RWPE2 (cell line): ENCODE results near the gene VTI1A.

ENCODE experiments used
- ATAC-seq: fragments of 200-7000 bp; cut with Tn5 transposase; 3 replicates; pipeline ENCODE4 v1.9.1; 2021; ENCODE audit warnings: low read depth
- DNase-seq: peaks from one replicate; pipeline ENCODE4 v3.0.0-alpha.2; 2020; ENCODE audit warnings: low spot score
- H3K27ac ChIP-seq: fragments of 450-650 bp; 2 replicates; pipeline ENCODE4 v1.5.1; 2017; ENCODE audit warnings: mild to moderate bottlenecking; ENCODE audit not compliant: poor library complexity, severe bottlenecking
- H3K27me3 ChIP-seq: fragments of 250-450 bp; sonication (Bioruptor Pico); 2 replicates; pipeline ENCODE4 v1.5.1; 2021; ENCODE audit warnings: mild to moderate bottlenecking, moderate library complexity; ENCODE audit not compliant: insufficient read depth, poor library complexity, severe bottlenecking
- H3K36me3 ChIP-seq: fragments of 250-450 bp; sonication (Bioruptor Pico); 2 replicates; pipeline ENCODE4 v1.5.1; 2020; ENCODE audit warnings: low read depth, mild to moderate bottlenecking, moderate library complexity
- H3K4me1 ChIP-seq: fragments of 250-450 bp; sonication (Bioruptor Pico); 2 replicates; pipeline ENCODE4 v1.5.1; 2021; ENCODE audit warnings: mild to moderate bottlenecking, moderate library complexity; ENCODE audit not compliant: insufficient read depth, poor library complexity, severe bottlenecking
- H3K4me3 ChIP-seq: fragments of 250-450 bp; sonication (Bioruptor Pico); 2 replicates; pipeline ENCODE4 v1.5.1; 2021; ENCODE audit warnings: mild to moderate bottlenecking, moderate library complexity; ENCODE audit not compliant: severe bottlenecking
- H3K9me3 ChIP-seq: fragments of 250-450 bp; sonication (Bioruptor Pico); 2 replicates; pipeline ENCODE4 v1.5.1; 2021; ENCODE audit warnings: mild to moderate bottlenecking, moderate library complexity; ENCODE audit not compliant: severe bottlenecking
- CTCF ChIP-seq: fragments of 450-650 bp; IDR thresholded peaks from one replicate; pipeline ENCODE4 v1.5.1; 2017; ENCODE audit warnings: mild to moderate bottlenecking, moderate library complexity; ENCODE audit not compliant: poor library complexity, severe bottlenecking

Gene VTI1A

GRCh38 chr10:112526906-112527305 lies 79.9 kb downstream of the VTI1A start:
- Histone ChIP-seq H3K27me3 (no peaks in the 10 kb centered on the region), H3K36me3 (0 out of 2 replicates have a peak, but pooled peaks cover 4% of the 10 kb centered on the region), H3K4me1 (peaks cover 20% of the 10 kb centered on the region), H3K27ac (no peak overlapping the region), H3K9me3 (no peaks in the 10 kb centered on the region), H3K4me3 (no peak overlapping the region)
- DNase-seq (no peak), ATAC-seq (no peak)
- no peak for TF ChIP-seq CTCF

- no peak for TF ChIP-seq CTCF
- Histone ChIP-seq H3K27ac (no peak overlapping the region), H3K4me3 (no peak overlapping the region), H3K4me1 (peaks cover 20% of the 10 kb centered on the region), H3K36me3 (peaks cover 7% of the 10 kb centered on the region; the same call in 1 of the 2 replicates), H3K9me3 (no peaks in the 10 kb centered on the region), H3K27me3 (no peaks in the 10 kb centered on the region)
- no peak for DNase-seq
- ATAC-seq: no peak
Observed at GRCh38 chr10:112528235-112528634, 81.2 kb downstream of the VTI1A start.

- no peak for TF ChIP-seq CTCF
- Histone ChIP-seq H3K27ac (no peak overlapping the region), H3K36me3 (peaks cover 7% of the 10 kb centered on the region; the same call in 1 of the 2 replicates), H3K9me3 (no peaks in the 10 kb centered on the region), H3K4me3 (no peak overlapping the region), H3K27me3 (no peaks in the 10 kb centered on the region), H3K4me1 (peaks cover 2% of the 10 kb centered on the region)
- no peak for ATAC-seq
- no peak for DNase-seq
Observed at GRCh38 chr10:112531421-112531820, 84.4 kb downstream of the VTI1A start.

- Histone ChIP-seq H3K9me3 (no peaks in the 10 kb centered on the region), H3K27ac (no peak overlapping the region), H3K27me3 (no peaks in the 10 kb centered on the region), H3K36me3 (peaks cover 7% of the 10 kb centered on the region; the same call in 1 of the 2 replicates), H3K4me3 (no peak overlapping the region), H3K4me1 (no peaks in the 10 kb centered on the region)
- no peak for TF ChIP-seq CTCF
- DNase-seq: no peak
- ATAC-seq: no peak
Observed at GRCh38 chr10:112532189-112532588, 85.2 kb downstream of the VTI1A start.

- Histone ChIP-seq H3K27ac (no peak overlapping the region), H3K4me1 (no peaks in the 10 kb centered on the region), H3K27me3 (no peaks in the 10 kb centered on the region), H3K9me3 (no peaks in the 10 kb centered on the region), H3K4me3 (no peak overlapping the region), H3K36me3 (peaks cover 7% of the 10 kb centered on the region; the same call in 1 of the 2 replicates)
- no peak for TF ChIP-seq CTCF
- no peak for ATAC-seq
- no peak for DNase-seq
Observed at GRCh38 chr10:112532956-112533355, 85.9 kb downstream of the VTI1A start.
